Activated T-cell treated with anti-CD3 and anti-CD28 coated beads, Interleukin-2, amount 50 U/mL, for 24 hours (primary cell): ENCODE data around the gene ACER3.
"Not testable (repeated sequence)": the region's sequence is repeated elsewhere in the genome, so short reads cannot be mapped to it uniquely, and the experiment has no call there.

Experiments
- DNase-seq: peaks from one replicate; pipeline ENCODE4 v3.0.0-alpha.2; 2020
- H3K27ac Mint-ChIP-seq: 2 replicates; pipeline ENCODE4 v1.8.0; 2020; ENCODE audit warnings: mild to moderate bottlenecking, mixed read lengths
- H3K27me3 Mint-ChIP-seq: 2 replicates; pipeline ENCODE4 v1.8.0; 2020; ENCODE audit warnings: mixed read lengths
- H3K36me3 Mint-ChIP-seq: 2 replicates; pipeline ENCODE4 v1.8.0; 2020; ENCODE audit warnings: low read depth, mixed read lengths
- H3K4me1 Mint-ChIP-seq: 2 replicates; pipeline ENCODE4 v1.8.0; 2020; ENCODE audit warnings: low read depth, mixed read lengths
- H3K4me3 Mint-ChIP-seq: 2 replicates; pipeline ENCODE4 v1.8.0; 2020; ENCODE audit warnings: mild to moderate bottlenecking, moderate library complexity, mixed read lengths
- H3K9me3 Mint-ChIP-seq: 2 replicates; pipeline ENCODE4 v1.8.0; 2020; ENCODE audit warnings: mixed read lengths

ACER3 gene

GRCh38 chr11:76880314-76880713 lies 19.6 kb downstream of the ACER3 start:
- Mint-ChIP-seq H3K36me3 (peaks cover 6% of the 10 kb centered on the region), H3K27ac (no peak overlapping the region), H3K4me1 (peaks cover 10% of the 10 kb centered on the region), H3K27me3 (no peaks in the 10 kb centered on the region), H3K4me3 (no peak overlapping the region), H3K9me3 (no peaks in the 10 kb centered on the region)
- DNase-seq = no peak

GRCh38 chr11:76880956-76881355 lies 20.2 kb downstream of the ACER3 start:
- peaks cover 6% of the 10 kb centered on the region for H3K36me3 Mint-ChIP-seq
- H3K4me3 Mint-ChIP-seq = no peak overlapping the region
- no peak overlapping the region for H3K27ac Mint-ChIP-seq
- peaks cover 15% of the 10 kb centered on the region for H3K4me1 Mint-ChIP-seq
- DNase-seq = no peak
- H3K27me3 Mint-ChIP-seq = no peaks in the 10 kb centered on the region
- no peaks in the 10 kb centered on the region for H3K9me3 Mint-ChIP-seq

- H3K9me3 Mint-ChIP-seq = no peaks in the 10 kb centered on the region
- no peak for DNase-seq
- no peaks in the 10 kb centered on the region for H3K27me3 Mint-ChIP-seq
- H3K36me3 Mint-ChIP-seq = peaks cover 5% of the 10 kb centered on the region
- H3K4me3 Mint-ChIP-seq = no peak overlapping the region
- H3K4me1 Mint-ChIP-seq = peaks cover 11% of the 10 kb centered on the region
- H3K27ac Mint-ChIP-seq = no peak overlapping the region
These were observed 24.8 kb downstream of the ACER3 start for GRCh38 chr11:76885390-76886097.

- no peak overlapping the region for H3K4me3 Mint-ChIP-seq
These were observed 28.3 kb downstream of the ACER3 start for GRCh38 chr11:76888989-76889388.

GRCh38 chr11:76889411-76889975 lies 28.8 kb downstream of the ACER3 start:
- H3K9me3 Mint-ChIP-seq = no peaks in the 10 kb centered on the region
- no peaks in the 10 kb centered on the region for H3K27me3 Mint-ChIP-seq
- no peaks in the 10 kb centered on the region for H3K36me3 Mint-ChIP-seq
- no peak overlapping the region for H3K27ac Mint-ChIP-seq
- no peak for DNase-seq
- H3K4me1 Mint-ChIP-seq = peaks cover 11% of the 10 kb centered on the region
- H3K4me3 Mint-ChIP-seq = no peak overlapping the region

More at GRCh38 chr11:76888989-76889388, 28.3 kb downstream of the ACER3 start:
- Mint-ChIP-seq H3K4me1 (peaks cover 11% of the 10 kb centered on the region), H3K27me3 (no peaks in the 10 kb centered on the region), H3K27ac (no peak overlapping the region), H3K9me3 (no peaks in the 10 kb centered on the region), H3K36me3 (no peaks in the 10 kb centered on the region)
- no peak for DNase-seq

- Mint-ChIP-seq H3K27me3 (no peaks in the 10 kb centered on the region), H3K4me3 (no peak overlapping the region), H3K9me3 (no peaks in the 10 kb centered on the region), H3K4me1 (peaks cover 6% of the 10 kb centered on the region), H3K36me3 (no peaks in the 10 kb centered on the region), H3K27ac (no peak overlapping the region)
- DNase-seq = no peak
These were observed 29.6 kb downstream of the ACER3 start for GRCh38 chr11:76890329-76890728.

GRCh38 chr11:76891285-76891684 lies 30.6 kb downstream of the ACER3 start:
- no peak overlapping the region for H3K27ac Mint-ChIP-seq
- H3K4me3 Mint-ChIP-seq = no peak overlapping the region
- H3K4me1 Mint-ChIP-seq = no peaks in the 10 kb centered on the region
- no peak for DNase-seq
- H3K36me3 Mint-ChIP-seq = no peaks in the 10 kb centered on the region
- H3K27me3 Mint-ChIP-seq = no peaks in the 10 kb centered on the region
- H3K9me3 Mint-ChIP-seq = no peaks in the 10 kb centered on the region

GRCh38 chr11:76891793-76892192 lies 31.1 kb downstream of the ACER3 start:
- DNase-seq = no peak
- H3K27me3 Mint-ChIP-seq = no peaks in the 10 kb centered on the region
- H3K4me1 Mint-ChIP-seq = no peaks in the 10 kb centered on the region
- no peaks in the 10 kb centered on the region for H3K9me3 Mint-ChIP-seq
- no peak overlapping the region for H3K4me3 Mint-ChIP-seq
- H3K27ac Mint-ChIP-seq = no peak overlapping the region
- no peaks in the 10 kb centered on the region for H3K36me3 Mint-ChIP-seq

- H3K4me1 Mint-ChIP-seq = no peaks in the 10 kb centered on the region
- H3K27ac Mint-ChIP-seq = no peak overlapping the region
- H3K9me3 Mint-ChIP-seq = no peaks in the 10 kb centered on the region
- H3K4me3 Mint-ChIP-seq = no peak overlapping the region
- H3K27me3 Mint-ChIP-seq = no peaks in the 10 kb centered on the region
- H3K36me3 Mint-ChIP-seq = no peaks in the 10 kb centered on the region
- DNase-seq = no peak
These were observed 31.6 kb downstream of the ACER3 start for GRCh38 chr11:76892306-76892705.

GRCh38 chr11:76897233-76897632 lies 36.5 kb downstream of the ACER3 start:
- Mint-ChIP-seq H3K36me3 (no peaks in the 10 kb centered on the region), H3K27me3 (no peaks in the 10 kb centered on the region), H3K27ac (no peak overlapping the region), H3K4me3 (no peak overlapping the region), H3K4me1 (peaks cover 2% of the 10 kb centered on the region), H3K9me3 (no peaks in the 10 kb centered on the region)
- DNase-seq = no peak

GRCh38 chr11:76901144-76901543 lies 40.4 kb downstream of the ACER3 start:
- no peaks in the 10 kb centered on the region for H3K9me3 Mint-ChIP-seq
- H3K4me3 Mint-ChIP-seq = no peak overlapping the region
- H3K27ac Mint-ChIP-seq = no peak overlapping the region
- H3K4me1 Mint-ChIP-seq = peaks cover 4% of the 10 kb centered on the region
- no peak for DNase-seq
- H3K27me3 Mint-ChIP-seq = no peaks in the 10 kb centered on the region
- peaks cover 3% of the 10 kb centered on the region for H3K36me3 Mint-ChIP-seq

GRCh38 chr11:76901622-76902021 lies 40.9 kb downstream of the ACER3 start:
- not testable (repeated sequence) for H3K4me1 Mint-ChIP-seq

GRCh38 chr11:76902121-76903014 lies 41.6 kb downstream of the ACER3 start:
- Mint-ChIP-seq H3K27me3 (no peaks in the 10 kb centered on the region), H3K27ac (no peak overlapping the region), H3K4me3 (no peak overlapping the region), H3K36me3 (peaks cover 5% of the 10 kb centered on the region), H3K4me1 (peaks cover 4% of the 10 kb centered on the region), H3K9me3 (no peaks in the 10 kb centered on the region)
- DNase-seq = no peak

More at GRCh38 chr11:76901622-76902021, 40.9 kb downstream of the ACER3 start:
- not testable (repeated sequence) for H3K4me3 Mint-ChIP-seq, H3K27ac Mint-ChIP-seq, H3K36me3 Mint-ChIP-seq, H3K9me3 Mint-ChIP-seq, H3K27me3 Mint-ChIP-seq, DNase-seq

- Mint-ChIP-seq H3K27ac (no peak overlapping the region), H3K27me3 (no peaks in the 10 kb centered on the region), H3K4me1 (peaks cover 4% of the 10 kb centered on the region), H3K36me3 (peaks cover 7% of the 10 kb centered on the region), H3K9me3 (no peaks in the 10 kb centered on the region), H3K4me3 (no peak overlapping the region)
- DNase-seq = no peak
These were observed 42.6 kb downstream of the ACER3 start for GRCh38 chr11:76903325-76903724.
